A549 (cell line): Measurements from ENCODE around the gene SOD1. TPM values are rescaled to one million over a fixed set of nuclear protein-coding genes. Genes with fewer than 3 reads are reported as not detected.

Experiments used
- ATAC-seq, 2 experiments: fragments of 200-7000 bp in 1 of 2; fragments of >200 bp in 1 of 2; cut with Nextera tagmentation in 1 of 2; cut with Tn5 transposase in 1 of 2; 3 replicates each; pipeline versions ENCODE4 v1.8.0 to v1.9.1; 2018 to 2020; ENCODE audit warnings: mild to moderate bottlenecking in 1 of 2, moderate library complexity in 1 of 2
- CTCF ChIA-PET: fragments of 300-600 bp; sonication (Branson Sonifier 250); formaldehyde crosslinking; extraction: SDS; loops from one replicate; lab custom pipeline; 2021; ENCODE audit warnings: antibody characterized with exemption, inconsistent platforms; lab: Yijun Ruan, JAX
- POLR2A ChIA-PET: fragments of 350-600 bp; formaldehyde crosslinking; extraction: SDS; loops from one replicate; lab custom pipeline; 2021; ENCODE audit warnings: antibody characterized with exemption, inconsistent platforms; lab: Yijun Ruan, JAX
- DNase-seq, 2 experiments: peaks; one replicate each; pipeline versions ENCODE4 v3.0.0 to v3.0.0-alpha.2; 2011 to 2016; ENCODE audit warnings: low read depth in 1 of 2, low spot score in 1 of 2
- FAIRE-seq: peaks from 2 replicates; lab custom pipeline; 2011; peaks lifted over from hg19 to GRCh38; lab: Jason Lieb, UNC
- H3K27ac ChIP-seq, 2 experiments: fragments of >200 bp; sonication (Bioruptor Twin); formaldehyde crosslinking; 3 replicates each; pipeline ENCODE4 v1.5.1; 2016 to 2017
- H3K4me1 ChIP-seq: fragments of >200 bp; sonication (Bioruptor Twin); formaldehyde crosslinking; 3 replicates; pipeline ENCODE4 v1.6.1; 2016
- H3K4me2 ChIP-seq: fragments of >200 bp; sonication (Bioruptor Twin); formaldehyde crosslinking; 3 replicates; pipeline ENCODE4 v1.6.1; 2016
- H3K4me3 ChIP-seq: fragments of >200 bp; sonication (Bioruptor Twin); formaldehyde crosslinking; 3 replicates; pipeline ENCODE4 v1.5.1; 2016
- H3K9me3 ChIP-seq: fragments of >200 bp; sonication (Bioruptor Twin); formaldehyde crosslinking; 3 replicates; pipeline ENCODE4 v1.6.1; 2016
- CHD2 ChIP-seq: fragments of 150-350 bp; IDR thresholded peaks from 2 replicates; pipeline ENCODE4 v1.6.1; 2014; ENCODE audit warnings: low read length; ENCODE audit not compliant: partially characterized antibody
- CHD4 ChIP-seq: fragments of 200-600 bp; sonication (generic); IDR thresholded peaks from 2 replicates; pipeline ENCODE4 v1.6.1; 2016; ENCODE audit warnings: antibody characterized with exemption, mild to moderate bottlenecking, borderline replicate concordance
- E2F6 ChIP-seq: IDR thresholded peaks from 2 replicates; pipeline ENCODE4 v1.6.1; 2012; ENCODE audit warnings: low read depth, borderline replicate concordance
- EHMT2 ChIP-seq: fragments of 200-600 bp; sonication (generic); IDR thresholded peaks from 2 replicates; pipeline ENCODE4 v1.6.1; 2016; ENCODE audit warnings: antibody characterized with exemption, low read depth, mild to moderate bottlenecking, moderate library complexity
- ELK1 ChIP-seq: fragments of 150-350 bp; IDR thresholded peaks from 2 replicates; pipeline ENCODE4 v1.6.1; 2014; ENCODE audit warnings: low read depth, mild to moderate bottlenecking, low read length
- ESRRA ChIP-seq: fragments of 150-350 bp; IDR thresholded peaks from 2 replicates; pipeline ENCODE4 v1.6.1; 2014; ENCODE audit warnings: mild to moderate bottlenecking, low read length, borderline replicate concordance
- FOSB ChIP-seq: fragments of 250-450 bp; sonication (Bioruptor Pico); IDR thresholded peaks from 2 replicates; pipeline ENCODE4 v1.5.0; 2020; ENCODE audit warnings: mild to moderate bottlenecking, moderate library complexity
- FOSL2 ChIP-seq, 2 experiments: fragments of 450-650 bp in 1 of 2; fragments of >200 bp in 1 of 2; sonication (Bioruptor Twin) in 1 of 2; formaldehyde crosslinking; IDR thresholded peaks; 2 replicates each; pipeline versions ENCODE4 v1.5.0 to v1.6.1; 2016 to 2020; ENCODE audit warnings: mild to moderate bottlenecking in 1 of 2, moderate library complexity in 1 of 2
- FOXS1 ChIP-seq: fragments of 250-450 bp; sonication (Bioruptor Pico); IDR thresholded peaks from 2 replicates; pipeline ENCODE4 v1.5.0; 2020; ENCODE audit warnings: mild to moderate bottlenecking, moderate library complexity
- HDAC2 ChIP-seq: fragments of 200-600 bp; sonication (generic); IDR thresholded peaks from 2 replicates; pipeline ENCODE4 v1.6.1; 2016
- HEYL ChIP-seq: fragments of 250-450 bp; sonication (Bioruptor Pico); IDR thresholded peaks from 2 replicates; pipeline ENCODE4 v1.8.0; 2021; ENCODE audit warnings: mild to moderate bottlenecking, moderate library complexity
- HOXA7 ChIP-seq: fragments of 250-450 bp; sonication (Bioruptor Pico); IDR thresholded peaks from 2 replicates; pipeline ENCODE4 v1.5.0; 2020; ENCODE audit warnings: mild to moderate bottlenecking, moderate library complexity
- HOXB13 ChIP-seq: fragments of 250-450 bp; sonication (Bioruptor Pico); IDR thresholded peaks from 2 replicates; pipeline ENCODE4 v1.5.0; 2020; ENCODE audit warnings: low read depth, mild to moderate bottlenecking, moderate library complexity
- HOXB5 ChIP-seq: fragments of 250-450 bp; sonication (Bioruptor Pico); IDR thresholded peaks from 2 replicates; pipeline ENCODE4 v1.5.0; 2020; ENCODE audit warnings: mild to moderate bottlenecking, moderate library complexity
- JUN ChIP-seq, 2 experiments: fragments of >200 bp; sonication (Bioruptor Twin); formaldehyde crosslinking; IDR thresholded peaks; 2 replicates in 1 of 2; 3 replicates in 1 of 2; pipeline ENCODE4 v1.6.1; 2016 to 2017
- MAX ChIP-seq: IDR thresholded peaks from 2 replicates; pipeline ENCODE4 v1.6.1; 2012
- NPAS2 ChIP-seq: fragments of 250-450 bp; sonication (Bioruptor Pico); IDR thresholded peaks from 2 replicates; pipeline ENCODE4 v1.8.0; 2022; ENCODE audit warnings: mild to moderate bottlenecking, moderate library complexity, borderline replicate concordance
- PBX3 ChIP-seq: IDR thresholded peaks from 2 replicates; pipeline ENCODE4 v1.6.1; 2012
- POLR2AphosphoS2 ChIP-seq: conservative IDR thresholded peaks from 2 replicates; pipeline ENCODE4 v1.6.1; 2012; ENCODE audit warnings: low read length, improper control_type of control experiment, inconsistent platforms
- RNF2 ChIP-seq: fragments of 200-600 bp; sonication (generic); IDR thresholded peaks from 2 replicates; pipeline ENCODE4 v1.6.1; 2016; ENCODE audit warnings: low read depth, mild to moderate bottlenecking, antibody characterized with exemption, moderate library complexity, borderline replicate concordance
- SMC3 ChIP-seq: fragments of >200 bp; sonication (Bioruptor Twin); formaldehyde crosslinking; IDR thresholded peaks from 3 replicates; pipeline ENCODE4 v1.6.1; 2018; ENCODE audit warnings: inconsistent platforms
- TP53 ChIP-seq: fragments of 250-450 bp; sonication (Bioruptor Pico); IDR thresholded peaks from 2 replicates; pipeline ENCODE4 v1.5.0; 2021; ENCODE audit warnings: mild to moderate bottlenecking, moderate library complexity
- ZNF302 ChIP-seq: fragments of 250-450 bp; sonication (Bioruptor Pico); IDR thresholded peaks from 2 replicates; pipeline ENCODE4 v1.9.0; 2021; ENCODE audit warnings: inconsistent platforms, mild to moderate bottlenecking, moderate library complexity
- WGBS: methylation state at CpG from one replicate; pipeline ENCODE4 v1.1.6; 2017; ENCODE audit errors: missing lambda C conversion rate; 5-methylcytosine and 5-hydroxymethylcytosine counted together
- polyA plus RNA-seq, 4 experiments: library from polyadenylated mRNA; depleted of rRNA in 3 of 4; stranded (reverse); fragments of >200 nt; fragmentation: RNase III in 1 of 4; extraction: RNeasy Plus Mini Kit Qiagen cat#74134 plus additional on column Dnase treatment in 1 of 4; gene quantifications; 2 replicates in 3 of 4; 3 replicates in 1 of 4; pipeline ENCODE4 v1.2.3, GENCODE V29; 2011 to 2017

Gene SOD1
- polyA plus RNA-seq, 2 of the 4 experiments (the other 2 are of a cell fraction), result 488 to 551 TPM

GRCh38 chr21:31656199-31657095 is 3.0 kb upstream of the SOD1 start (continued):
- TF ChIP-seq PBX3, result no peak
- TF ChIP-seq HOXA7, result no peak

- H3K9me3 ChIP-seq, result no peaks in the 10 kb centered on the region
- FAIRE-seq (no peak), DNase-seq (no peak), ATAC-seq (no peak)
- ChIA-PET CTCF (no interaction called here), POLR2A (no interaction called here)
- no peak for TF ChIP-seq FOSL2 (IDR thresholded peaks at IDR 0.05)
- TF ChIP-seq FOSL2 (CRISPR knock-in tag; IDR thresholded peaks at IDR 0.05), result no peak
- TF ChIP-seq FOXS1, result no peak
- TF ChIP-seq E2F6, result no peak
- TF ChIP-seq HEYL (CRISPR knock-in tag), result no peak
- no peak for TF ChIP-seq ELK1
- TF ChIP-seq ESRRA, result no peak
- TF ChIP-seq CHD4, result no peak
- no peak for TF ChIP-seq NPAS2 (CRISPR knock-in tag)
- no peak for TF ChIP-seq HOXB5 (CRISPR knock-in tag)
- no peak for TF ChIP-seq EHMT2
- no peak for TF ChIP-seq POLR2AphosphoS2
- TF ChIP-seq JUN (IDR thresholded peaks at IDR 0.05), result no peak
- no peak for TF ChIP-seq FOSB (CRISPR knock-in tag)
- no peak for TF ChIP-seq TP53 (CRISPR knock-in tag)
- no peak for TF ChIP-seq CHD2
- no peak for TF ChIP-seq SMC3
- H3K4me1 ChIP-seq, result peaks cover 22% of the 10 kb centered on the region; the same call in 2 of the 3 replicates
- no peak overlapping the region for H3K4me3 ChIP-seq
- H3K4me2 ChIP-seq, result no peak overlapping the region
- WGBS, result 74% methylated on average over 9 of the region's 9 CpGs
- H3K27ac ChIP-seq, result no peak overlapping the region
Measured at GRCh38 chr21:31658053-31658452, 1.4 kb upstream of the SOD1 start.

GRCh38 chr21:31659286-31659535 is 282 bp upstream of the SOD1 start:
- ATAC-seq (peak; percentile 36 to 70), FAIRE-seq (no peak), DNase-seq (no peak)
- H3K27ac ChIP-seq, result peak overlapping the region; percentile 93 to 98
- H3K9me3 ChIP-seq, result no peaks in the 10 kb centered on the region
- ChIA-PET POLR2A (no interaction called here), CTCF (no interaction called here)
- 2% methylated on average over 12 of the region's 18 CpGs for WGBS
- peaks cover 22% of the 10 kb centered on the region; the same call in 2 of the 3 replicates for H3K4me1 ChIP-seq
- TF ChIP-seq ZNF302 (no peak), NPAS2 (CRISPR knock-in tag) (no peak), MAX (peak; percentile 86; the same call in 1 of the 2 replicates), RNF2 (no peak), CHD4 (no peak), HEYL (CRISPR knock-in tag) (no peak), E2F6 (0 out of 2 replicates have a peak, but pooled peaks have one; percentile 46), HDAC2 (no peak), TP53 (CRISPR knock-in tag) (no peak), HOXB13 (no peak)
- peak overlapping the region; percentile 80 for H3K4me3 ChIP-seq
- peak overlapping the region; percentile 66 for H3K4me2 ChIP-seq
